Left colon (tissue), 2 donors: ENCODE results near the gene TCEAL3. TPM values are rescaled to one million over a fixed set of nuclear protein-coding genes. Genes with fewer than 3 reads are reported as not detected.
A peak's percentile ranks its signal among the peaks of the same experiment; 100 is the strongest.
"Not testable (repeated sequence)": the region's sequence is repeated elsewhere in the genome, so short reads cannot be mapped to it uniquely, and the experiment has no call there.

Experiments used
- ATAC-seq: fragments of 200-7000 bp; cut with Tn5 transposase; one replicate; pipeline ENCODE4 v1.9.1; 2020; ENCODE audit warnings: mild to moderate bottlenecking, moderate library complexity
- DNase-seq, 2 donors: peaks; one replicate each; pipeline ENCODE4 v3.0.0-alpha.2; 2020
- intact Hi-C, 2 donors: fragments of 100-400 bp; cut with DNase I in 1 of 2; cut with micrococcal nuclease in 1 of 2; formaldehyde crosslinking; loops; one replicate each; pipeline versions ENCODE4 v1.11.2 to v1.14.0; 2022; cut with DNase I, micrococcal nuclease
- total RNA-seq, 2 donors: library from RNA; stranded (reverse); fragmentation: NEBNext Ultra II Directional; extraction: Animal tissue kit (Norgen Biotek cat#: 25700); gene quantifications; one replicate each; pipeline ENCODE4 v1.2.1, GENCODE V29; 2021
- donor health status: DM: no; HTN: no; CAD: no.
- donor health status: DM: yes; HTN: yes; CAD: no.

TCEAL3 gene
- total RNA-seq, 2 donors from 2014 or later, result 7.3 to 8.3 TPM

- ATAC-seq, result no peak
Measured at GRCh38 chrX:103615781-103616371, 8.1 kb downstream of the TCEAL3 start.

GRCh38 chrX:103616676-103617186 lies 9.0 kb downstream of the TCEAL3 start:
- ATAC-seq, result no peak

More at GRCh38 chrX:103615781-103616371, 8.1 kb downstream of the TCEAL3 start:
- intact Hi-C loops, result no loop called here
- DNase-seq, result no peak

GRCh38 chrX:103624111-103624510 lies 16.3 kb downstream of the TCEAL3 start:
- intact Hi-C loops, result no loop called here
- ATAC-seq (no peak), DNase-seq (no peak)

More at GRCh38 chrX:103616676-103617186, 9.0 kb downstream of the TCEAL3 start:
- no peak for DNase-seq
- intact Hi-C loops, result no loop called here

DNA sequence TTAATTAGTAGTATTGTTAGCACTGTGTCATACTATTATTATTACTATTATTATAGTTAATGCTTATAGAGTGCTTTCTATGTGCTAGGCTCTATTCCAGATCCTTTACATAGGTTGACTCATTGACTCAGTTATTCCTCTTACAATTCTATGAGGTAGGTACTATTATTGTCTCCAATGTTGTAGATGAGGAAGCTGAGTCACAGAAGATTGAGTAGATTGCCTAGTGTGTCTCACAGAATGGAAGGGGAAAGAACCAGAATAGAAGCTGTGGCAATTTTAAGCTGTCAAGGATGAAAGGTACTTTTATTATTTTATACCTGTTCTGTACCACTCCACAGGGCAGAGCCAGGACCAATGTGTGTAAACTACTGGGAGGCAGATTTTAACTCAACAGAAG lies 19.1 kb downstream of the TCEAL3 start:
- ATAC-seq, result no peak
- DNase-seq, result no peak
- intact Hi-C loops, result no loop called here

DNA sequence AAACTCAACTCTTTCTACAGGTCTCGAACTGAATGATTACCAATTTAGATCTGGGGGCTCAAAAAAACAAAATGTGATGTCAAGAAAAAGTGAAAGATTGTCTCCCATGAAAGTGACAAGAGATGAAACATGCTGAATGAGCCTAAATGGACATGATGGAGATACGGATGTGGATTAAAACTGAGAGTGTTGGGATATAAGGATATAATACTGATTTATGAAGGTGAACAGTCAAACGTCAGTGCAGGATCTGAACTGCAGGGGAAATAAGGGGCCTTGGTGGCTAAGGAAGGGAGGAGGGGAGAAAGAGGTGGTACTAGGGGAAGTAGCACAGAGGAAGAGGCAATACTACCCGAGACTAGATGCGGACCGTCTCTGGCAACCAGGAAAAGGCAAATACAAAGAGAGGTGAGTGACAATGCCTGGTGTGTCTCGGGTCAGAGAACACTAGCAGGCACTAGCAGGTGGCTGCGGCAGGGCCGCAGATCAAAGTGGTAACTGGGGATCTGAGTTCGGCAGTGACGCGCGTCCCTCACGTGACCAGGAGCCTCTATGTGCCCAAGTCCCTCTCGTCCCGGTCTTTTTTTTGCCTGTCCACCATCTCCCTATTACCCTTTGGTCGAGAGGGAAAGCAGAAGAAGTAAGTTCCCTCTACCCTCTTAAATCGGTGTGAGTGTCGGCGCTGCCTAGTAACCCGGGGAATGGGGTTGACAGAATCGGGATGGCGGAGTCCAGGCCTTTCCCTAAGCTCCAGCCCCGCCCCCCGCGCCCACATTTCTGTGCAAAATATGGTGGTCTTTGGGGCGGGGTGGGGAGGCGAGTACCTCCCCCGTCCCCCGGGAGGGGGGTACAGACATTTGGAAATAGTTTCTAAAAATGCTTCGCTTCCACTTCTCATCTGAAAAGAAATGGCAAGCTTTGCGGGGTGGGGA lies 20.9 kb downstream of the TCEAL3 start, which contains the start of gene TCEAL1:
TSS of gene TCEAL1 (plus strand) at position 590 of the 932 bp plus-strand sequence. CDS start 942 bp downstream, outside the sequence.
- peak; percentile 79 for ATAC-seq
- peak; percentile 72 to 75 for DNase-seq
- intact Hi-C loops, result no loop called here

GRCh38 chrX:103629318-103630170 lies 21.8 kb downstream of the TCEAL3 start:
- intact Hi-C loops, result no loop called here
- ATAC-seq (peak; percentile 83), DNase-seq (peak; percentile 61 to 66)

GRCh38 chrX:103630171-103630511 lies 22.4 kb downstream of the TCEAL3 start:
- no peak for ATAC-seq
- intact Hi-C loops, result no loop called here
- no peak for DNase-seq

DNA sequence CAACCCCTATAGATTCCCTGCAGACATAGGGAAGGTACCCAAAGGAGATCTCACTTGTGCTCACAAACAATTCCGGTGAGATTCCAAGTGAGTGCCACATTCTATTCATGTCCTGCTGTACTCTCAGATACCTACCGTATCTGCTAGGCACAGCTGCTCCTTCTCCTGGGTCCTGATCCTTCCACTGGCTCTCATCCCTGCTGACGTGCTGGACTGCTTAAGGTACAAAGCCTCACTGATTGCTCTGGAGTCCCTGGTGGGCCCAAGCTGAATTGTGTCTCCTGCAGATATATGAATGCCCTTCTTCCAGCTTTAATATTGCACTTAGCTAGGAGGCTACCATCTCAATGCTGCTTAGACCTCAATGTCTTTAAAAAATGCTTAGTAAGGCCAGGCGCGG lies 23.4 kb downstream of the TCEAL3 start:
- intact Hi-C loops, result no loop called here
- DNase-seq, result no peak
- no peak for ATAC-seq

DNA sequence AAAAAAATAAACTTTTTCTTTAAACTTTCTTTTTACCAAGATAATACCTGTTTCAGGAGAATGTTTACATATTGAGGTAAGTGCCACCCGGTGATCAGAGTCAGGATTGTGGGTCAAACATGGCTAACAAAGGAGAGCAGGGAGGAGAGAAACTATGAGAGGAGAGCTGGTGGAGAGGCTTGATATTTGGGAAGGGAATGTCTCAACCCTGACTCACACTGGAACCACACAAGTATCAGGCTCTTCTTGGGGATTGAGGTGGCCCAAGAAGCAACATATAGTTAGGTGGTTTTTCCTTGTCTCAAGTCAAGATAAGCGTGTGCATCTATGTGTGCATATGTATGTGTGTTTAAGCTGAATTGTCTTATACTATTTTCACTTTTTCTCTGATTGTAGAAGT lies 27.7 kb downstream of the TCEAL3 start:
- intact Hi-C loops, result no loop called here
- DNase-seq (no peak), ATAC-seq (no peak)

DNA sequence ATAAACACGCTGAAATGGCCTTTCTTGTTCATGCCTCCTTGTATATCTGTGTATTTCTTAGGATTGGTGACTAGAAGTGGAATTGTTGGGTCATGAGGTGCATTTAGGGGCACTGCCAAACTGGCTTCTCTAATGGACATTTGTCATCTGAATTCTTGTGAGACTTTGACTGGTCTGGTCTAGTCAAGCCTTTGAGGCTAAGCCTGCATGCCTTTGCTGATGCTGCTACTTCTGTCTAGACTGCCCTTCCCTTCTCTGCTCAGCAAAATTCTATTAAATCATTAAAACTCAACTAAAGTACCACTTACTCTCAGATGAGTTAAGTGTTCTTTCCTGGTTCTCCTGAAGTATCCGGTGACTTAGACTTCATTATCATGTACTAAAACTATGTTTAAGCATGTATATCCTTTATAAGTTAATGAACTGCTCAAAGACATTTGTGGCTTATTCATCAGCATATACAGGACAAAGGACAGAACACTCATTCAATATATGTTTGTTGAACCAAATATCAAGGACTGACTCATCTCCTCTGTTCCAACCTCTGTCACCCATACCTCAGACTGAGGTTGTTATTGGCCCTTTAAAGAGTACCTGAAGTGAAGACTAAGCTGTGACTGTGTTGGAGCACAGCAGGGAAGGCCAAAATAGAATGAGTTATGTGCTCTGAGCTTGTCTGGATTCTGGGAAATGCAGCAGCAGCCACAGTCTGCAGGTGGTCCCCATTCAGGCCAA lies 30.0 kb downstream of the TCEAL3 start:
- DNase-seq, result no peak
- intact Hi-C loops, result no loop called here
- ATAC-seq, result no peak

GRCh38 chrX:103638479-103639346 lies 30.9 kb downstream of the TCEAL3 start:
- intact Hi-C loops, ATAC-seq, DNase-seq: not testable (repeated sequence)

GRCh38 chrX:103640401-103641155 lies 32.8 kb downstream of the TCEAL3 start:
- no peak for DNase-seq
- intact Hi-C loops, result no loop called here
- no peak for ATAC-seq

DNA sequence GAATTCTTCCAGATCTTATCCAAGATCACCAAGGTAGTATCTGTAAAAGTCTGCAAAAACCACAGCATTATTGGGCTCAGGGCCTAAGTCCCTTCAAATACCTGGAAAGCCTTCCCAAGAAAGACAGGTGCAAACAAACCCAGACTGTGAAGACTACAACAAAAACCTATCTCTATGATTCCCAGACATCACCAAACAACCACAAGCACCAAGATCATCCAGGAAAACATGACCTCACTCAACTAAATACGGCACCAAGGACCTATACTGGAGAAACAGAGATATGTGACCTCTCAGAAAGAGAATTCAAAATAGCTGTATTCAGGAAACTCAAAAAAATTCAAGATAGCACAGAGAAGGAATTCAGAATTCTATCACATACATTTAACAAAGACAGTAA lies 36.4 kb downstream of the TCEAL3 start:
- intact Hi-C loops, result no loop called here
- DNase-seq (no peak), ATAC-seq (no peak)

GRCh38 chrX:103647630-103648029 lies 39.9 kb downstream of the TCEAL3 start:
- no peak for ATAC-seq
- DNase-seq, result no peak
- intact Hi-C loops, result no loop called here

DNA sequence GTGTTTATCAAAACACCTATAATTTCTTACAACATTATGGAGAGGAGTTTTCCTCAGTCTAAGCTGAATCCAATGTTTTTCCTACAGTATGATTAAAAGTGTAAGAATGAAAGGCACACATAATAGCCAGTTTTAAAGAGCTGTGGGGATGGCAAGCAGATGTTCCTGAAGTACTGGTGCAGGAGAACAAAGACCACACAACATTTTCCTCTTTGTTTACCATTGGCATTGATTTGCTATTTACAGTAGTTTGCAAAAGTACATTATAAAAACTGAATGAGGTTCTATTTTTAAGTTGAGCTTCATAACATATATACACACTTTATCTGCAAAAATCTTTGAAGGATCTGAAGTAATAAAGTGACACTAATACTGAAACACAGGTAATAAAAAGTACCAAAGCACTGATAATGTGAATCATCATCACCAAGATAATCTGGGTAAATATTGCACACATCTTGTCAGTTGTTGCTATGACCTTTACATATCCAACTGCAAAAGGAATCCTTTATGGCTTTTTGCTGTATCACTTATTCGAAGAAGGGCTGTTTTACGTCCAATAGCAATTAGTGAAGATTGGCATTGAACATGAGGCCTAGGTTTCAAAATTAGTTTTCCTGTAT lies 43.5 kb downstream of the TCEAL3 start:
- intact Hi-C loops, result no loop called here
- no peak for ATAC-seq
- DNase-seq, result no peak

DNA sequence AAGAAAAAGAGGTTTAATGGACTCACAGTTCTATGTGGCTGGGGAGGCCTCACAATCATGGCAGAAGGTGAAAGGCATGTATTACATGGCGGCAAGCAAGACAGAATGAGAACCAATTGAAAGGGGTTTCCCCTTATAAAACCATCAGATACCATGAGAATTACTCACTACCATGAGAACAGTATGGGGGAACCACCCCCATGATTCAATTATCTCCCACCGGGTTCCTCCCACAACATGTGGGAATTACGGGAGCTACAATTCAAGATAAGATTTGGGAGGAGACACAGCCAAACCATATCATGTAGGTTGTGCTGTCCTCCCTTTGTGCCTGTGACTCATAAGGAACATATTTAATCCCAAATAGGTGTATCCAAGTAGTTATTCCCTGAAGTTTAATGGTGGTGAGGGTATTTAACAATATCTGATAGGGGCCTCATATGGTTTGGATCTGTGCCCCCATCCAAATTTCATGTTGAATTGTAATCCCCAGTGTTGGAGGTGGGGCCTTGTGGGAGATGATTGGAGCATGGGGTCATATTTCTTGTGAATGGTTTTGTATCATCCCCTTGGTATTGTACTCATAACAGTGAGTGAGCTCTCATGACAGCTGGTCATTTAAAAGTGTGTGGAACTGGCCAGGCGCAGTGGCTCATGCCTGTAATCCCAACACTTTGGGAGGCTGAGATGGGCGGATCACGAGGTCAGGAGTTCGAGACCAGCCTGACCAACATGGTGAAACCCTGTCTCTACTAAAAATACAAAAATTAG lies 47.7 kb downstream of the TCEAL3 start:
- DNase-seq, intact Hi-C loops, ATAC-seq: not testable (repeated sequence)
